Inflammatory macrophage (primary cell): ENCODE results near the gene DAB2IP.
A peak's percentile ranks its signal among the peaks of the same experiment; 100 is the strongest.
"Not testable (repeated sequence)": the region's sequence is repeated elsewhere in the genome, so short reads cannot be mapped to it uniquely, and the experiment has no call there.

Experiments used
- DNase-seq, 2 donors: peaks; one replicate each; pipeline ENCODE4 v3.0.0-alpha.2; 2020 to 2022

Gene DAB2IP

DNA sequence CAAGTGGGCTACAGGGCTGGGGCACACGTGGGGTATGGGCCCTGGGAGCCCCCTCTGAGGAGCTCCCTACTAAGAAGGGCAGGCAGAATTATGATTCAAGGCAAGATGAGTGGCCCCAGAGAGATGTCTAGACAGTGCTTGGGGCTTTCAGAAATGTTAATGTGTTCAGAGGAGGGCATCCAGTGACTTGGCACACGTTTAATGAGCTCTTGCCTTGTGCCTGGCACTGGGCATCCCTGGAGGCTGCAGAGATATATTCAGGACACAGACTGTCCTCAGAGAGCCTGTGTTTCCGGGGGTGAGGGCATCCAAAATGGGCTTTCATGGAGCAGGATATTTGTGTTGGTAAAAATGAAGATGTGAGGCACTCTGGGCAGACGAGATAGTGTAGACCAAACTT is 25.4 kb upstream of the DAB2IP start:
- DNase-seq: no peak

DNA sequence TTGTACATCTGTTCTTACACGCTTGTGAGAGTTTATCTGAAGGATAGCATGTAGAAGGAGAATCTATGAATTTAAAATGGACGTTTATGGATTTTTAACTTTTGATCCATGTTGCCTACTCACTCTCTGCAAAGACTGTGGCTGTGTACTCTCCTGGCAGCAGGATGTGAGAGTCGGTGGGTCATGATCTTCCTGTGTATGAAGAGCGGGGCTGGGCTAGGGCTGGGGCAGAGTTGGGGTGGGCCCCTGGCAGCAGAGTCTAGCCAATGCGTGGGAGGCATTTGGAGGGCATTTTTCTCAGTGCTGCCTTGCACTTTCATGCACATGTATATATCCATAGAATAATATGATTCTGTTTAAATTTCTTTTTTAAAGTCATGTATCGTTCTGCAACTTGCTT is 24.0 kb upstream of the DAB2IP start:
- no peak for DNase-seq

DNA sequence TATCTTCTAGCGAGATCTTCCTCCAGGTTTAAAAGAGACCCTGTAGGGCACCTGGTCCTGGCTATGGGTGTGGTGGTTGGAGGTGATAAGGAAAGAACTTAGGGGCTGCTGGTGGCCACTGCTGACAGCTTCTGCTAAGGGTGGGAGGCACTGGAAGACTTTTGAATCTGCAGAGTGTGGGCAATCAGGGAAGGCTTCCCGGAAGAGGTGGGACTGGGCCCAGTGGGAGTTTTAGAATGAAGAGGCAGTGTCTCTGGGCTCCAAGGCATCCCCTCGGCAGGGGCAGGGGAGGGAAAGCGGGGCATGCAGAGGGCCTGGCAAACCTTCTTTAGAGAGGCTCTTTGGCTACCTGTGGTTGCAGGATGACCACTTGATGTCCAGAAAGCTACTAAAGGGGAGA is 23.0 kb upstream of the DAB2IP start:
- no peak for DNase-seq

DNA sequence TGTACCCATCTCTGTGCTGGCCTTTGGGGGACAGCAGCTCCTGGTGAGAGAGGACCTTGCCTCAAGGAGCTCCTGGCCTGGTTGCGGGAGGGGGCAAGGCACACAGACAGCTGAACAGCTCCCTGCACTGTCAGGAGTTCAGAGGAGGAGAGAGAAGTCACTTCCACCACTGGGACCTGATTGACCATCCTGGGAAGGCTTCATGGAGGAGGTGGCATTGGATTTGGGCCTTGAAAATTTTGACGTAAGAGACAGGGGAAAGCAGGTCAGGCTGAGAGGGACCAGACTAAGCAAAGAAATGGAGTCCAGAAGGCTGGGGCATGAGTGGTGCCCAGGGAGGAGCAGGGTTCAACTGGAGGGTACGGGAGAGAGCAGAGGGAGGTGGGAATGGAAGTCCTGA is 20.3 kb upstream of the DAB2IP start:
- no peak for DNase-seq

DNA sequence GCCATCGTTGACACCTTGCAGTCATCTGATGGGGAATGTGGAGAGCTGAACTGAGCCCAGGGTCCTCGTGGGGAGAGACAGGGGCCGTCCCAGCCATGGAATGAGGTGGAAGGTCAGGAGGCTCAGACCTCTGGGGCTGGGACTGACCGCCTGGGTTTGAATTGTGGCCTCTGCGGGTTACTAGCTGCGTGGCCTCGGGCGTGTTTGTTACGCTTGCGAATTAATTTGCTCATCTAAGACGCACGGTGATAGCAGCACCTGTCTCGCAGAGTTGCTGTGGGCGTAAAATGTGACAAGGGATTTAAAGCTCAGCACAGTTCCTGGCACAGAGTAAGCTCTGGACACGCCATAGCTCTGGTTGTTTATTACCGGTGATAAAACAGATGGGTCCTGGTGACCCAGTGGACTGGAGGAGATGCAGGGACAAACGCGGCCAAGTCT is 19.4 kb upstream of the DAB2IP start:
- no peak for DNase-seq

DNA sequence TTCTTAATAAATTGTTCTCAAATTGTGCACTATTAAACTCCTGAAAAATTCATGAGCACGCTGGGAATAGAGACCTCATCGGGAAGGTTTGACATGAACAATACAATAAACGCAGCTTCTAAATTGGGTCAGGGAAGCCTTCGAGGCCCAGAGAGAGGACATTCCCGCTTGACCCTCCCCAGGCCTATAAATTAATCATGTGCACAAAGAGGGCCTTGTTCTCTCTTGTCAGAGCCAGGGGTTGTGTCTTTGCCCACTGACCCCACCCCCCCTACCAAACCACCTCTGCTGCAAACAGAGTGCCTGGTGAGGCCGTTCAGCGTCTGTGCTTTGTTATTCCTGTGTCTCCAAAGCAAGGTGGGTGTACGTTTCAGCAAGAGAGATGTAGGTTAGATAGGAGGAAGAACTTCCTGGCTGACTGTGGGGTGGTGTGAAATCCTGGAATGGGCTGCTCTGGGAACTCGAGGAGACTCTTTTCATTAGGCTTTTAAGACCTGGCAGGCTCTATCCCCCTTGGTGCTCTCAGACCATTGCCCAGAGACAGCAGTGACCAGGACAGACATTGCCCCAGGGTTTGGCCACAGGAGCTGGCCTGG is 18.2 kb upstream of the DAB2IP start:
- DNase-seq: no peak

DNA sequence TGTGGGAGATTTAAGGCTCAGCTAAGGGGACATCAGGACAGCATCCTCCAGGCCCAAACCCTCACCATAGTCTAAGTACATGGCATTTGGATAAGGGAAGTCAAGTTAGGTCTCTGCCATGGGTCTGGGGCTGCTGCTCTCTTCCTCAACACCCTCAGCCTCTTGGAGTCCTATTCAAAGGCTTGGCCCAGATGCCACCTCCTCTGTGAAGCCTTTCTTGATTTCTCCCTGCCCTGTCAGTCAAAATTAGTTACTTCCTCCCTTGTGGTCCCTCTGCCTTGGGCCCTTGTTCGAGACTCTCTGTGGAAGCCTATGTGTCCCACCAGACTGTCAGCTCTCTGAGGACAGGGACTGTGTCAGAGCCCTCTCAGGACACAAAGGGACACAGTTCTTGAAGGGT is 17.7 kb upstream of the DAB2IP start:
- DNase-seq: no peak

DNA sequence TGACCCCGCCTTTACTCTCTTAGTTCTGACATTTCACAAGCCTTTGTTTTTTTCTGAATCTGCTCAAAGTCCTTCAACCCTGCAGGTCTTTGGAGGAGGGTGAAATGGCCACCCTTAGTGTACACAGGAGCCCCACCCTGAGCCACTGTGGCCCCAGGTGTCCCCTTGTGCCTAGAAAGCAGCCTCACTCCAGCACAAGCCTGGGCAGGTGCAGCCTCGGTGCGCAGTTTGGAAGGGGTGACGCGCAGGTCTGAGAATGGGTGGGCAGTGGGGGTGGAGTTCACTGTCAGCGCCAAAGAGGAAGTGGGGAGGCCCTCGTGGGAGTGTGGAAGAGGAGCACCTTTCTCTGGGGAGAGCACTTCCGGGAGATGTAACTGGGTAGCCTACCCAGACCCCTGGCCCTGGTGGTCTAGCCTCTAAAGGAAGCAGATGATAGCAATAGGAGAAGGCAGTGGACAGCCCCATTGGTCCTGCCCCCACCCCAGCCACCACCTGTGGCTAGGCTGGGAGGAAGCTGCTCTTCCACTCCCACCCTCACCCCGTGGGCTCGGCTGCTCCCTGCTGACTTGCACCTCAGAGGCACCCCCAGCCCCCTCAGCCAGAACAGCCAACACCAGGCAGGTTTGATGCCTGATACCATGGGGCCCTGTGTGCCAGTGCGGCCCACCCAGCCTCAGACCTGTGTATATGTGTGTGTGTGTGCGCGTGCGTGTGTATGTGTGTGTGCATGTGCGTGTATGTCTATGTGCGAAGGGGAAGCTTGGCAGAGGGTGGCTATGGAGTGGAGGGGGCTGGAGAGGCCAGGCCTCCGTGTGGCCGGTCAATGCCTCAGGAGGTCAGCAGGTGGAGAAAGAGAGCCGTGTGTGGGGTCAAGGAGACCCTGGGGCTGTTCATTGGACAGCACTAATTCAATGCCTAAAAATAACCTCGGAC is 16.8 kb upstream of the DAB2IP start:
- peak in 1 of 2 donors; percentile 40 for DNase-seq

DNA sequence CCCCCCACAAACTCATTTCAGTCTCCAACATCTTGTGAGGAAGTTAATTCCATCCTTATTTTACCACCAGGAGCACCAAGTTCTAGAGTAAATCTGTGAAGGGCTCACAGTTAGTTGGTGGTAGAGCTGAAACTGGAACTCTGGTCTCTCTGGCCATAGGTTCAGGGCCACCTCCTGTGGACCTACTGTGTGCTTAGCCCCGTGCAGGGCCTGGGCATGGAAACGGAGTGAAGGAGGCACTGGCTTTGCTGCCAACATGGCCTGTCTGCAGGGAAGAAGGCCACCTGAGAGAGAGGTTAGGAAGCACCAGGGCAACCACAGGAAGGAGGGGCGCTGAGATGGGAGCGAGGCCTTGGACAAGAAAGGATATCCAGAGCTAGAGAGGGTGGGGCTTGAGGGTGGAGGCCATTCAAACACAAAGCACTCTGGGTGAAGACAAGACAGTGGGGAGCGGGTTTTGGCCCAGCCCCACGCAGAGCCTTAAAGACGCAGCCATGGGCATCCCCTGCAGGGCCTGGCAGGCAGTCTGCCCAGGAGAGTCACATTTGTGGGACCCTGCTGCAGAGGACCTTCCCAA is 16.0 kb upstream of the DAB2IP start:
- no peak for DNase-seq

DNA sequence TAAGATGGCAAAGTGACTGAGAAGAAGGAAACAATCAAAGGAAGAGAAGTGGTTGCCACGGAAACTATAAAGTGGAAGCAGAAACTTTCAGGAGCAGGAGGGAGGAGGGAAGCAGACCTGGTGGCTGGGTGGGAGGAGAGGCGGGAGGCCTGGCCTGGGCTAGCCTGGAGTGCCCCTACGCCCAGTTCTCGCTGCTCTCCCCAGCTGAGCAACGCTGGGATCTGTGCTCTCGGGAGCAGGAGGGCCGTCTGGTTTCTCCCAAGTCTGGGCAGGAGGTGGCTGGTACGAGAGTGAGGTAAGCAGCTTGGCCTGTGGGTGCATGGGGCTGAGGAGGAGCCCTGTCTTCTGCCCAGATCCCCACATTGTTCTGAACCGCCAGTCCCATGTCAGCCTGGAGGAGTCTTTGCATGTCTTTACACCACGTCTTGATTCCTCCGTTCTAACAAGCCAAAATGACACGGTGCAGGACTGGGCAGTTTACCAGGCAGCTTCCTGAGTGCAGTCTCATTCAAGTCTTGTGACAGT is 15.0 kb upstream of the DAB2IP start:
- no peak for DNase-seq

DNA sequence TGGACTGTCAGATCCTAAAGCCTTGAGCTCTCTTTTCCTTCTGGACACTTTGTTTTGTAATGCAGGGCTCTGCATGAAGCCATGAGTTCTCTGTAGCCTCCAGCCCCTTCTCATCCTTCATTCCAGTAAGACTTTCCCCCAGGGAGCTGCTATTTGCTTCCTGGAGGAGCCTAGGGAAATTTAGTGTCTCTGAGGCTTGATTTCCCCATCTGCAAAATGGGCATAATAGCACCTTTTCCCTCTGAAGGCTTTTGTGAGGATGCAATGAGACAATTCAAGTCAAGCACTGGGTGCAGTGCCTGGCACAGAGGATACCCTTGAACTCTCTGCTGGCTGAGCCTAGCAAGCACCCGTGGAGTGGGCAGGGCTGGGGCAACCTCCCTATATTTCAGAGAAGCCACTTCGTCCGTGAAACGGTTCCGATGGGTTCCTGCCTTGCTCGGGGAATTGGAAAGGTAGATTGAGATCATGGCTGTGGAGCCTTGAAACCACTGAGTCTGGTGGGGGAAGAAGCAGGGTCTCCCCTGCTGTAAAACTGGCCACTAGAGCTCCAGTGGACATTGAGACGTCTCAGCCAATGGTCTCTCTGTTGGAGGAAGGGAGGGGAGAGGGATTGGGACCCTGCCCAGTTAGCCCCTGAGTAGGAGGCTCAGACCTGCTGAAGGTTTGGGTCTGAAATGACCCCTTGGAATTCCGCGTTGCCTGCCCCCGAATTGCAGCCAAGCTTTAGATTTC is 14.3 kb upstream of the DAB2IP start:
- no peak for DNase-seq

DNA sequence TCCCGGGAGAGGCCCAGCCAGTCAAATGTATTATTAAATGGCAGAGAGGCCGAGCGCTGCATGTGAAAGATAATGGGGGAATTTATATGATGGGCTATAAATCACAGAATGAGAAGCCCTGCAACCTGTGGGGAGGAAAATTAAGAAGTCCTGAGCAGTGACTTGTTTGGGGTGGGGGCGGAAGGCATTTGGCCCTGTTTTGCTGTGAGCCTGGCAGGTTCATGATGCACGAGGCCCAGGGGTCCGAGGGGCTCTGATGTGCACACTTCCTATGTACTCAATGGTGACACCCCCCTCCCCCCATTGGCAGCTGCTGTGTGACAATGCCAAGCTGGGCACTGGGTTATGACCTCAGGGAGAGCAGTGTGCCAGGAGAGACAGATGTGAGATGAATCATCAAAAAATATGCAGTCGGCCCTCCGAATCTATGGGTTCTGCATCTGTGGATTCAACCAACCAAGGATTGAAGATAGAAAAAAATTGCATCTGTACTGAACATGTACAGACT is 13.7 kb upstream of the DAB2IP start:
- no peak for DNase-seq

DNA sequence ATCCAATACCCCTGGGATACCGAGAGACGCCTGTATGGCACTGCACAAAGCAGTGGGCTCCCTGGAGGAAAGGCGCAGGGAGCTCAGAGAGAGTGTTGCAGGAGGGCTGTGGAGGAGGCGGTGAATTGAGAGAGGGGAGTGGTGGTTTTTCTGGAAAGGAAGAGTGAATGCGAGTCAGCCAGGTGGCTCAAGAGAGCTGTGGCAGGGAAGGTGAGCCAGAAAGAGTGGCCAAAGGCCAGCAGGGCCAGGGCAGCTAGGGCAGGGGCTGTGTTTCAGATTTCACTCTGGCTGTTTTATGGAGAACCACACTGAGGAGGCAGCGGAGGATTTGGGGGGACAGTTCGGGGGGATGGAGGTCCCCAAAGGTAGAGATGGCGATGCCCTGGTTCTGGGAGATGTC is 13.0 kb upstream of the DAB2IP start:
- no peak for DNase-seq

DNA sequence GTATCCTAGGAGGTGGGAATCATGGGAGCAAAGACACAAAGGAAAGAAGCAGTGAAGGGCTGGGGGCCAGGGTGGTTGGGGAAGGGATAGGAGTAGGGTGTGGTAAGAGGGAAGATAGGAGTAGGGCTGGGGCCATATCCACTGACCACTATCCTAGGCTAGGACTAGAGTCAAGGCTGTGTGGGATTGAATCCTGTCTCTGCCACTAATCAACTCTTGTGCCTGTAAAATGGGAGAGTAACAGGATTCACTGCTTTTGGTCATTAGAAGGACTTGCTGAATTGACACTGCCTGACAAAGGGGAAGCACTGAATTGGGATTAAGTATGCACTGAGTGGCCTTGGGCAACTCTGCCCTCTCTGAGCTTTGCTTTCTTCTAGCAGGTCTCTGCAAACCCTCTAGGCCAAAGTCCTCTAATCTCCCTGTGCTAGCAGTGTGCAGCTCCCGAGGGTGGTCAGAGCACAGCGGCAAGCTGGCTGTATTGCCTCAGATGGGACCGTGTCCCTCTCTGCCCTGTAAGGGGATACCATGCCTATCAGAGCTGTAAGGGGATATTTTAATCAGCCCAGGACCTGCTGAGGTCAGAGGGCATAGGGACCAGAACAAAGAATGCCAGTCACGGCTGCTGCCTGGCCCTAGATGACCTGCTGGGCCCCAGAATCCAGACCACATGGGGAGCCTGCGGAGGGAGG is 12.4 kb upstream of the DAB2IP start:
- peak in 1 of 2 donors; percentile 13 for DNase-seq

DNA sequence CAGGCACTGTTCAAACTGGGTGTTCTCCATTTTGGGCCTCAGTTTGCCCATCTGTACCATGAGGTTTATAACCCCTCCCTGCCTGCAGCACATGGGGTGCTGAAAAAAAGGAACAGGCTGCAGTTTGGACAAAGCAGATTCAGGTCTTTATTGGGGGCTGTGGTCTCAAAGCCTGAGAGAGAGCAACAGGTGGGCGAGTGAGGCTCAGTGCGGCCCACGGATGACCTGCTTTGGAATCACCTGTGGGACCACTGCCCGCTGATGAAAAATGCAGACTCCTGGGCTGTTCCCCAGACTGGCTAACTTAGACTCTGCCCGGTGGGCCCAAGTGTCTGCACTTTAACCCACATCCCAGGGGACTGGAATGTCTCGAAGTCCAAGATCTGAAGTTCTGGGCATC is 11.8 kb upstream of the DAB2IP start:
- no peak for DNase-seq

DNA sequence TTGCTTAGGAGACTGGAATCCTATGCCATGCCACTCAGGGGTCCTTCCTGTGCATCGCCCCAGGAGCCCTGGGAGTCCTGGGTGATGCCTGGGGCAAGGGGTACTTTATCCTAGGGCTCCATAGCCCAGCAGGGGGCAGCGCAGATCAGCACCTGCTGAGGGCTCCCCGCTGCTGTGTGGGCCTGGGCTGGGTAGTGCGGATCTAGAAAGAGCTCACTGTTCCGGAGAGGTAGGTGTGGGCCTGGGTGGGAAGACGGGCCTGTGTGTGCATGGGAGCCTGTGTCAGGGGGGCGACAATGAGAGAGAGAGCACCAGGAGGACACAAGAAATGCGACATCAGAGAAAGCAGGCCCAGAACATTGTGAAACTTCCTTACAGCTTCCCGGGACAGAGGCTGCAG is 11.4 kb upstream of the DAB2IP start:
- DNase-seq: no peak

DNA sequence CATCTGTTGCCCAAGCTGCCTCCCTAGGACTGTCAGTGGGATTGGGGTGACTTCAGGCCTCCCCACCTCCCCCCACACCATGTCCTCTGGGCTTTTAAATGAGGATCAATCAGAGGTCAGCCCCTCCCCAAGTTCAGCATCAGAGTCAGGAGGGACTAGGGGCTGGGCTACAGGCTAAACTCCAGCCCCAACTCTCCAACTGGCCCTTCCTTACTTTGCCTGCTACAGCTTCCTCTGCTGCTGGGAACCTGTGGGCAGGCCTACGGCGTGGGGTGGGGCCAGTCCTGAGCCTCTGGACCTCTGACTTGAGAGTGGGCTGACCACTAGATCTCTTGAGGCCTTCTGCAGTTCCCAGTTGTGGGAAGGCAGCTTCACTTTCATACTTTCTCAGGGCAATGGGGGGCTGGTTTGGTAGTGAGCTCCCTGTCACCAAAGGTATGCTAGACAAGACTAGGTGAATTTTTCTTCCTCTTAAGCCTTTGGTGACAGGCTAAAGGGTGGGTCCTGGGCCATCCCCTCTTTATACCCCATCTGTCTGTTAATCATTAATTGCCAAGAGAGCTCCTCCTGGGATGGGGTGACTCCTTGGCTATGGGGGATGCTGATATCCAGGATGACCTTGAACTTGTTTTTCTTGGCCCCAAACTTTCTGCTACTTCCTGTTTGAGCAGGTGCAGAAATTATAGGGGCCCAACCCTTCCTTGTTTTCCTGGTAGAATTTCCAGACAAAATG is 10.8 kb upstream of the DAB2IP start:
- peak; percentile 76 to 88 for DNase-seq

DNA sequence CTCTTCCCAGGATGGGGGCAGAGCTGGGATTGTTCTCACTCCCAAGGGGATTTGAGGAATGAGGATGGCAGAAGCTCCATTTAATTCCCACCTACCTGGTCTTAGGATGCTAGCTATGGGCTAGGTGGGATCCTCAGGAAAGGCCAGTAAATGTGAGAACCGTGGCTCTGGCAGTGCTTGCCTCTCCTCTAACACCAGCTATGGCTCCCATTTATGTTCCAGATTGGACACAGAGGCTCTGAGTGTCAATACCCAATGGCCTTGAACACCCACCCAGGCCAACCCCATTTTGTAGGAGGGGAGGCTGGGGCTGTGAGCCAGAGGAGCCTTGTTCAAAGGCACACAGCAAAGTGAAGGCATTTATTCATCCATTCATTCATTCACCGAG is 10.2 kb upstream of the DAB2IP start:
- no peak for DNase-seq

DNA sequence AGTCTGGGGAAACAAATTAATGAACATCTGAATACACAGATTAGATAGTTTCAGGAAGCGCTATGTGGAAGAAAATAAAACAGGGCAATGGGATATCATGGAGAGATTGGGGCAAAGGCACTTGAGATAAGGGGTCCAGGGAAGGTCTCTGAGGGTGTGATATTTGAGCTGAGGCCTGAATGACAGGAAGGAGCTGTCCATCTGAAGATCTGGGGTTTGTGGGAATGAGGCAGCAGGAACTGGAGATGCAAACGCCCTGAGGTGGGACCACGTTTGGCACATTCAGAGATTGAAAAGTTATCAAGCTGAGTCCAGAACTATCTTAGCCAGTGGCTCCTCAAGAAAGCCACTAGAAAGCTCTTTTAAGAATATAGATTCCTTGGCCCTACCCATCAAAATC is 8.7 kb upstream of the DAB2IP start:
- DNase-seq: no peak

DNA sequence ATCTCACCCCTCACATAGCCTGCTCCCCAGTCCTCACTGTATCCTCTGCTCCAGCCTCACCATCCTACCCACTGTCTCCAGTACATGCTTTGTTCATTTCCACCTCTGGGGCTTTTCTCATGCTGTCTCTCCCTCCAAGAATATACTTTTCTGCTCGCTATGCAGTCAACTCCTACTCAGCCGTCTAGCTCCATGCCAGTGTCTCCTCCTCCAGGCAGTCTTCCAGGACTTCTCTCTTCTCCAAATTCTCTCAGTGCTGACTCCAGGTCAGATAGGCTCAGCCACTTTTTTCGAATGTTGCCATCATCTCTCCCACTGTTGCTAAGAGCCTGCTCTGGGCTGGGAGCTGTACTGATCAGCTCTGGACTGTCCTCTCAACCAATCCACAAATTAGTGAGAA is 8.0 kb upstream of the DAB2IP start:
- DNase-seq: no peak

DNA sequence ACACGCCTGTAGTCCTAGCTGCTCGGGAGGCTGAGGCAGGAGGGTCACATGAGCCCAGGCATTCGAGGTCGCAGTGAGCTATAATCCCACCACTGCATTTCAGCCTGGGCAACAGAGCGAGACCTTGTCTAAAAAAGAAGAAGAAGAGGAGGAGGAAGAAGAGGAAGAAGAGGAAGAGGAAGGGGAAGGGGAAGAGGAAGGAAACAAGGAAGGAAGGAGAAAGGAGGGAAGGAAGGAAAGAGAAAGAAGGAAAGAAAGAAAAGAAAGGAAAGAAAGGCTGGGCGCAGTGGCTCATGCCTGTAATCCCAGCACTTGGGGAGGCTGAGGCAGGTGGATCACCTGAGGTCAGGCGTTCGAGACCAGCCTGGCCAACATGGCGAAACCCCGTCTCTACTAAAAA is 7.4 kb upstream of the DAB2IP start:
- not testable (repeated sequence) for DNase-seq
